ENCODE results near the gene PAX4. TPM values are rescaled to one million over a fixed set of nuclear protein-coding genes. Genes with fewer than 3 reads are reported as not detected.

PAX4 gene
- total and polyA plus RNA-seq, 2 of the 4 experiments (the other 2 are of a cell fraction), result not detected

GRCh38 chr7:127589896-127590295 is 28.0 kb downstream of the PAX4 start:
- no peak overlapping the region for H3K23ac ChIP-seq (ENCODE audit: low read depth, low read length)
- H4K20me1 ChIP-seq (ENCODE audit: insufficient read depth, low read length), result peaks cover 7% of the 10 kb centered on the region
- peaks cover 8% of the 10 kb centered on the region for H3K4me1 ChIP-seq (ENCODE audit: control insufficient read depth, insufficient read depth, low read length)
- H2BK20ac ChIP-seq (ENCODE audit: low read depth, low read length), result no peak overlapping the region
- in situ Hi-C loops (cut with MboI; ENCODE audit: low sequenced_read_pairs) (no loop called here), dilution Hi-C loops (cut with HindIII; ENCODE audit: low sequenced_read_pairs, unreplicated experiment) (no loop called here), intact Hi-C loops (cut with micrococcal nuclease) (loop anchor here (2.0 to 10.0 kb wide), 5 partner anchors 43 to 619 kb away; partner anchors contain the start of genes LRRC4 and ZNF800)
- BruUV-seq (replicated peaks), result no TSS peak
- CTCF ChIA-PET, result interaction anchor here (2.0 kb wide), 1 partner anchor 118 kb away, joined by 7 read pairs; no protein-coding TSS in a partner anchor
- no peak overlapping the region for H4K91ac ChIP-seq (ENCODE audit: insufficient read depth, low read depth, low read length)
- TF ChIP-seq RFX5 (IDR thresholded peaks at IDR 0.05; ENCODE audit: low read depth, low read length) (no peak), MAFK (IDR thresholded peaks at IDR 0.05; ENCODE audit: low read depth, low read length) (no peak), NFE2L2 (IDR thresholded peaks at IDR 0.05; ENCODE audit: low read depth, low read length) (no peak), ELK1 (IDR thresholded peaks at IDR 0.05; ENCODE audit: borderline replicate concordance, low read depth, low read length) (no peak), FOS (IDR thresholded peaks at IDR 0.05; ENCODE audit: low read depth, low read length) (no peak), POLR2A (IDR thresholded peaks at IDR 0.05; ENCODE audit: low read depth, low read length) (no peak), CTCF (conservative IDR thresholded peaks at IDR 0.05; ENCODE audit: low read depth, low read length) (no peak), MAZ (IDR thresholded peaks at IDR 0.05; ENCODE audit: borderline replicate concordance, low read depth, low read length) (no peak), CHD1 (IDR thresholded peaks at IDR 0.05; ENCODE audit: low read depth, low read length) (no peak), BHLHE40 (IDR thresholded peaks at IDR 0.05; ENCODE audit: low read depth, low read length) (no peak), RAD21 (IDR thresholded peaks at IDR 0.05; ENCODE audit: low read length) (no peak), SMC3 (IDR thresholded peaks at IDR 0.05; ENCODE audit: low read depth, low read length) (no peak), CEBPB (IDR thresholded peaks at IDR 0.05; ENCODE audit: low read depth, low read length) (no peak)
- no peak overlapping the region for H2AK9ac ChIP-seq (replicated peaks; ENCODE audit: low read depth, low read length, poor library complexity)
- H3K4ac ChIP-seq (ENCODE audit: low read depth, low read length), result no peak overlapping the region
- ATAC-seq (ENCODE audit: low read depth) (no peak), DNase-seq (no peak)
- no peak overlapping the region for H3K18ac ChIP-seq (ENCODE audit: low read depth, low read length)
- H4K5ac ChIP-seq (ENCODE audit: low read depth, low read length), result no peak overlapping the region
- H3K9me1 ChIP-seq (ENCODE audit: insufficient read depth, low read length), result peaks cover 10% of the 10 kb centered on the region
- H3K9me3 ChIP-seq (ENCODE audit: control insufficient read depth, insufficient read depth, low read length), result no peaks in the 10 kb centered on the region
- peaks cover 11% of the 10 kb centered on the region for H3K36me3 ChIP-seq (ENCODE audit: control insufficient read depth, insufficient read depth, low read length)
- no peak overlapping the region for H2BK5ac ChIP-seq (ENCODE audit: low read depth, low read length, poor library complexity, severe bottlenecking)
- H2AFZ ChIP-seq (replicated peaks; ENCODE audit: low read length, poor library complexity), result no peak overlapping the region
- WGBS, 2 experiments (ENCODE audit: extremely low coverage in 2 of 2, insufficient read length in 1 of 2), result no CpG with 5 or more reads among the region's 3 CpGs
- POLR2A ChIA-PET (ENCODE audit: unreplicated experiment), result no interaction called here
- no peak overlapping the region for H2BK15ac ChIP-seq (ENCODE audit: low read depth, low read length)
- no peak overlapping the region for H3K9ac ChIP-seq (ENCODE audit: low read depth, low read length)
- H3K56ac ChIP-seq (ENCODE audit: extremely low read depth, insufficient read depth, low read length), result no peak overlapping the region
- no peak overlapping the region for H2BK120ac ChIP-seq (ENCODE audit: low read depth, low read length)
- no peak overlapping the region for H3K4me3 ChIP-seq (ENCODE audit: insufficient read depth, low read depth, low read length)
- no peak overlapping the region for H4K8ac ChIP-seq (ENCODE audit: low read depth in 2 of 2, low read length in 2 of 2)
- H2AK5ac ChIP-seq (ENCODE audit: low read depth, low read length), result no peak overlapping the region
- H3K14ac ChIP-seq (replicated peaks; ENCODE audit: low read depth, low read length), result no peak overlapping the region
- H3K27ac ChIP-seq (ENCODE audit: insufficient read depth, low read length), result no peak overlapping the region
- no peaks in the 10 kb centered on the region for H3K27me3 ChIP-seq (ENCODE audit: control insufficient read depth, insufficient read depth, low read length)
- H3K4me2 ChIP-seq (ENCODE audit: low read depth, low read length), result no peak overlapping the region; the same call in 1 of the 2 replicates
- peaks cover 15 to 35% of the 10 kb centered on the region in 2 experiments; a peak in 3 of 4 replicates for H3K79me1 ChIP-seq (ENCODE audit: low read depth in 1 of 2, low read length in 2 of 2)

Measured in IMR-90 (cell line).